WI38 (cell line): ENCODE measurements around the gene PCDHA7.

ENCODE experiments used
- H3K4me3 ChIP-seq: 2 replicates; pipeline ENCODE4 v1.5.1; 2011; ENCODE audit warnings: low read depth, mild to moderate bottlenecking, control low read depth, low read length
- CTCF ChIP-seq: IDR thresholded peaks from 2 replicates; pipeline ENCODE4 v1.5.1; 2012; ENCODE audit warnings: low read depth, mild to moderate bottlenecking, control low read depth, low read length

Gene PCDHA7

GRCh38 chr5:140857177-140857986, 23.3 kb downstream of the PCDHA7 start:
- TF ChIP-seq CTCF = no peak
- no peak overlapping the region for H3K4me3 ChIP-seq

- no peak overlapping the region for H3K4me3 ChIP-seq
- no peak for TF ChIP-seq CTCF
Observed at GRCh38 chr5:140857987-140858240, 23.8 kb downstream of the PCDHA7 start.

GRCh38 chr5:140862441-140863295, 28.6 kb downstream of the PCDHA7 start:
- no peak overlapping the region for H3K4me3 ChIP-seq
- no peak for TF ChIP-seq CTCF

GRCh38 chr5:140868721-140869554, 34.9 kb downstream of the PCDHA7 start, which contains the start of gene PCDHA11:
Gene PCDHA11 (plus strand): TSS chr5:140868957. CDS start chr5:140869104, 147 bp downstream.
- H3K4me3 ChIP-seq = no peak within 1 kb of the TSS
- no peak for TF ChIP-seq CTCF

- no peak for TF ChIP-seq CTCF
- no peak overlapping the region for H3K4me3 ChIP-seq
Observed at GRCh38 chr5:140869555-140869886, 35.5 kb downstream of the PCDHA7 start.

- TF ChIP-seq CTCF = no peak
- no peak overlapping the region for H3K4me3 ChIP-seq
Observed at GRCh38 chr5:140870221-140871201, 36.4 kb downstream of the PCDHA7 start.
